NOMO-1 treated with DMSO at 0.1 percent for 48 hours (cell line): Measurements from ENCODE around the gene FNTB.
A peak's percentile ranks its signal among the peaks of the same experiment; 100 is the strongest.

ENCODE experiments used
- DNase-seq: peaks from one replicate; lab custom pipeline; 2025; ENCODE audit not compliant: unreplicated experiment; lab: John Stamatoyannopoulos, UW

Gene FNTB

DNA sequence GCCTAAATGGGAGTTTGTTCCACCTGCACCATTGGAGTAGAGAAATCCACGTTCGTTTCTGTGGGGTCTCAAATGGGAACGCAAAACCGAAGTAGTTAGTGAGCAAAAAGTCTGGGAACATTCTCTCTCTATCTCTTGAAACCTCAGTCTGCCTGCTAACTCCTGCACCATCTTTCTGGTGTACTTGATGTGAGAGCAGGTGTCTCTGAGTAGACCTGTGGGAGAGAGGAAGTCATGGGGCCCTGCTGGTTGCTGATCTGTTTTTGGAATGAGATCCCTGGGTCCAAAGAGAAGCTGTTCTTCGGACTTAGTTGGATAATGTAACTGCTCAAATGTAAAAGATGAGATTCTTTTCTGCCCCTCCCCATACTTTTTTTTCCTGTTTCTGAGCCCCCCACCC lies 58.3 kb downstream of the FNTB start:
- peak; percentile 25 for DNase-seq

DNA sequence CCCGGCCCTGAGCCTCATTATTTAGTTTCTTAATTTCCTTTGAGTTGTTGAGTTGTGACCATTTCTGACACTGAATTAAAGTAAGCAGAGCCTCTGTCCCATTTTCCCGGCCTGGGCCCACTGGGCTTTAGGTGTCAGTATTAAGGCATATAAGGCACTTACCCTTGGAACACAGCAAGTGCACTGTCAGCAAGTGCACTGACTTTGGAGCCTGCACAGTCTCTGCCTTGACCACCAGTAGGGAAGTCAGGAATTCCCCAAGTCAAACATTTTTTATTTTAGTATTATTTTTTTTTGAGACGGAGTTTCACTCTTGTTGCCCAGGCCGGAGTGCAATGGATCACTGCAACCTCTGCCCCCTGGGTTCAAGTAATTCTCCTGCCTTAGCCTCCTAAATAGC lies 59.0 kb downstream of the FNTB start:
- DNase-seq = no peak

DNA sequence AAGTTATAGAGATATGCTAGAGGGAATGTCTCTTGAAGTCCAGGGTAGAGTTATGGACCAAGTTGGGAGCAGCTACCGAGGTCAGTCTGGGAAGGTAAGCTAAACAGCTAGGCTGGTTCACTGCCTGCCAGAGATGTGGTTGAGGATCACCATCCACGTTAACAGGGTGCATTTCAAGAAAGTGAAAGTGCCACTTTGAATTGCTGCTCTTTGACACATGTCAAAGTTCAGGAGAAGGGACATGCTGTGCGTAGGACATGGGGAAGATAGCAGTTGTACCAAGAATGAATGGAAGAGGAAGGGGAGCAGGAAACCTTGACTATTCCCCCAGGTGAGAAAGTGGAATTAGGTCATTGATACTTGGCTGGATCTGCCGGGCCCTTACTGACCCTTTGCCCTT lies 66.1 kb downstream of the FNTB start:
- DNase-seq = no peak

DNA sequence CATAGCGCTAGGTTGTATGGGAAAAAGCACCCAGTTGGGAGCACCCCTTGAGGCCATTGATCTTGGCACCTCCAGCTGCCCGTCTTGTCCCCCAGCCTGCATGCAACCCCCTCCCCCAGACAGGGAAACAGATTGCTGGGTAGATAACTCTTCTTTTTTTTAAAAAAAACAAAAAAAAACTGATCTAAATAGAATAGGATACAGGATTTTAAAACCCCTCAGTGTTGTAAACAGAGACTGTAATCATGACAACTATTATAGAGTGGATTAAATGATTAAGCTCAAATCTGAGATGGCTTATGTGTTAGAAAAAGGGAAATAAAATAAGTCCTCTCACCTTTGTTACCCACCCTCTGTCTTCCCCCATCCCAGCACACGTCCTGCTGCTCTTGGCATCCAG lies 66.8 kb downstream of the FNTB start:
- DNase-seq = no peak

DNA sequence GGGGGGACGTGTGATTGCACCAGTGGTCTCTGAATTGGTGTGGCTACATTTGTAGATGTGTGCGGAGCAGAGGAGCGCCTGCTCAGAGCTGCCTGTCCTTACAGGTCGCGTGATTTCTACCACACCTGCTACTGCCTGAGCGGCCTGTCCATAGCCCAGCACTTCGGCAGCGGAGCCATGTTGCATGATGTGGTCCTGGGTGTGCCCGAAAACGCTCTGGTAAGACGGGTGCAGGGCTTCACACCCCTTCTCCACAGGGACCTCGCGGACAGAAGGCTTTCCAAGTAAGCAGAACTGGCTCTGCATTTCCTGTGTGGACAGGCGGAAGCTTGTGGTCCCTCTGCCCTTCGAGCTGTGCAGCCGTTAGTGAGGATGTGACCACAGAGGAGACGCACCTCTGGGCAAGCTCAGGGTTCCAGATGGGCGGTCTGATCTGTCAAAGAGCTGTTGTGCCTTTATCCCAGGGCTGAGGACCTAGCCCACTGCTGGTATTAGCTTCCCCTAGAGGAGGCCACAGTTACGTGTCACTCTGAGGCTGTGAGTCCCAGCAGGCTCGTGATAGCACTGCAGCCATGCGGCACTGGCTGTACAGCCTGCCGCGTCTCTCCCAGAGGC lies 67.9 kb downstream of the FNTB start:
- peak; percentile 79 for DNase-seq

DNA sequence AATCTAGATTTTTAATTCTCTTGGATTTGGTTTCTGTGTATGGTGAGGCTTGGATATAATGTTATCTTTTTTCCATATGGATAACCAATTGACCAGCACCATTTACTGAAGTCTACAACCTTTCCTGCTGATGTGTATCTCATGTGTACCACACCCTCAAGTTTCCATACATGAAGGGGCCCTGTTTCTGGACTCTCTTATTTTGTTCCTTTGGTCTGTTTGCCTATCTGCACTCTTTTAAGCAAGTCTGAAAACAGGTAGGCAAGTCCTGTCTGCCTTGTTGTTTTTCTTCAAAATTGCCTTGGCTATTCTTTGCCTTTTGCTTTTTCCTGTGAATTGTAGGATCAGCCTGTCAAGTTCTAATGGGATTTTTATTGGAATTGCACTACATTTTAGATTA lies 71.0 kb downstream of the FNTB start:
- DNase-seq = no peak

DNA sequence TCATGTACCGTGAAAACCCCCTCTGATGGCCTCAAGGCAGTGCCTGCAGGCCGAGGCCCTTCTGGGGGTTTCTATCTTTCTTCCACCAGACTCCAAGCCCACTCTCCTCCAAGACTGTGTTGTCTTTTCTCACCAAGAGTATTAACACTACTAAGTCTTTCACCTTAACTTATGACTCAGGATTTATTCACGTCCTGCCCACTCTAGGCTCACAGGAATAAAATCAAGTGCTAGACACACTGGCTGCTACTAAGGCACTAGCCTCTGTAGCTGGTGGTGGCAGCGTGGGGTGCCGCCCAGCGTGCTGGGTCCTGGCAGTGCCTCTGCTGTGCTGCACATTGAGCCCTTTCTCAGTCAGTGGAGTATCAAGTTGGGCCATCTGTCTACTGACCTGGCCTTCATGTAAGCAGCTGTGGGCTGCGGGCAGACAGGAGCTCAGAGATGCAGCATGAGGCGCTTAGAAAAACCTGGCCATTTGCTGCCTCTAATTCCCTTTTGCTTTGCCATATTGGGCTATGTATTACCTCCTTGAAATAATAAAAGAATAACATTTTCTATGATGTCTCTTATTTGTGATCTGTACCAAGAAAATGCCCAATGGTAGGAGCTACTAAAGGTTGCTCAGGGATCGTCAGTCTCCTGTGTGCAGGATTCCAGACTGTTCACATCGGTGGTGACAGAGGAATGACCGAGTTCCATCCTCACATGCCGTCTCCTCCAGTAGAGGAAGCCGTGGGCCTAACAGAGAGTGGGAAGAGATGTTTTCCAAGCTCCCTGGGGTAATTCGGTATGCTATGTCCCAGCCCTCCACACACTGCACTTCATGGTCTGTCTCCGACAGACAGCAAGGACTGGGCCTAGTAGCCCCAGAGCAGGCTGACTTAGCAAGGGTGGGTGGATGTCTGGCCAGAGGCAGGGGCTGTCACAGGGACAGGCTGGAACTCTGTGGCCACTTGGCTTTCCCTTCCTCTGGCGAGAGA lies 75.7 kb downstream of the FNTB start:
- DNase-seq = no peak

DNA sequence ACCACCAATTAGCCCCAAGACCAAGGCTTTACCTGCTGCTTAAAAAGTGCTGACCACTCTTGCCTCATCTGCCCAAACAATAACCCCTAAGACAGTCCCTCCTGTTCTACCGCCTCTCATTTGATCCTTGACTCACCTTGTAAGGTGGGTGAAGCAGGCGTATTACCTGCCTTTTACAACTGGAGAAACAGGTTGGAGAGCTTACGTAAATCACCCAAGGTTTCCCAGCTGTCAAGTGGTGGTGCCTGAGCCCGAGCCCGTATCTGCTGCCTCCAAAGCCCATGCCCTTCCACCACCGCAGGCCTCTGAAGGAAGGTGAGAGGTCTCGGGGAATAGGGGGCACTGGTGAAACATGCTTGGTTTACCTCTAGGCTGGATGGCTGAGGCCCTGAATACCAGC lies 79.0 kb downstream of the FNTB start:
- DNase-seq = no peak

DNA sequence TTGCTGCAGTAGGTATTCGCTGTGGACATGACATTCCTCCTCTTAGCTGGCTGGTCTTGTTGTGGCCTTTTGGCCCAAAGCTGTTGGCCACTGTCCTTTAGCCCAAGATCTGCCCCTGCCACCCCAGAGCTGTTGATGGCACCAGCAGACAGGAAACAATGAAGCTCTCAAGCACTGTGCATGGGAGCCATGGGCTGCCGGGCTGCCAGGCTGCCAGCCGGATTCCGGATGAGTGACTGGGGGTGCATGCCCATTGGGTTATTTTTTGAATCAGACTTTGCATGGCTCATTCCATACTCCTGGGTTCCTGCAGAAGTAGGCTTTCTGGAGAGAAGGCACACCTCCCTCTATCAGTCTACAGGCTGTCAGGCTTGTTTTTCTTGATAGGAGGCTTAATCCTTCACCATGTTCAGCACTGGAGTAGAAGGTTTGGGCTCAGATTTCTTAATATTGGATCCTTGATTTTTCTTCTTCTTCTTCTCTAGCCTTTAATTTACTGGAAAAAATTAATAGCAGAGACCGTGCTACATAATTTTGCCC lies 83.2 kb downstream of the FNTB start:
- DNase-seq = no peak

DNA sequence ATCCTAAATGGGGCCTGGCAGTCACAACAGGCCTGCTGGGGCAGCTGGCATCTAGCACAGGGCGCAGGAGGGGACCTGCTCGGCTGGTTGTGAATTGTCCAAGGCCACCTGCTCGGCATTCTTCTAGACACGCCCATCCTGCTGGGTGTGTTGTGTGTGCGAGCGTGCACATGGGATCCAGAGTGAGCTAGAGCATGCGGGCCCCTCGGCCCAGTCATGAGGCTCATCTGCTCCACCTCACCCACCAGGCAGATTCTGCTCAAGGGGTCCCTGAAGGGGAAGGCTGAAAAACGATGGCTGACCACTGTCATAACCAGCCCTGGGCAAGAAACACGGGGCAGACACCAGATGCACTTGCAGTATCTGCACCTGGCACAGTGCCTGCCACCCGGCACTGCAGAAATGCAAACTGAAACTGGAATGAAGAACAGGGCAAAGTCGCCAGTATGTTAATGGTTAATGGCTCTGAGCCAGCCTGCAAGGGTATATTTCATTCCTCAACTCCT lies 83.8 kb downstream of the FNTB start:
- no peak for DNase-seq

DNA sequence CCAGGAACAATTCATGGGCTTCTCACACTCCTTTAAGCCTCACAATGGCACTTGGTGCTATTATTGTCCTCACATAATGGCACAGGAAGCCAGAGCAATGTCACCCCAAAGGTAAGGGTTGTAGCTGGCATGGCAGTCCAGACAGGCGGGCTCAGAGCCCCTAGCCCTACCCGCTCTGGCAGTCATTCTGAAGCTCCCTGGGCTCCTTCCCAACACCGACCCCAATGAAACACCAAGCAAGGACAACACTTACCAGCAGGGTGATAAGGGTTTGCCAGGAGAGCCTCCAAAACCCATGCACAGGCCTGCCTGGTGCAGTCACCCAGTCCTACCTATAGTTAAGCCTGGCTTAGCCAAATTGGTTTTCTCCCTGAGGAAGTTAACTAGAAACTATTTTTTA lies 84.8 kb downstream of the FNTB start:
- no peak for DNase-seq

DNA sequence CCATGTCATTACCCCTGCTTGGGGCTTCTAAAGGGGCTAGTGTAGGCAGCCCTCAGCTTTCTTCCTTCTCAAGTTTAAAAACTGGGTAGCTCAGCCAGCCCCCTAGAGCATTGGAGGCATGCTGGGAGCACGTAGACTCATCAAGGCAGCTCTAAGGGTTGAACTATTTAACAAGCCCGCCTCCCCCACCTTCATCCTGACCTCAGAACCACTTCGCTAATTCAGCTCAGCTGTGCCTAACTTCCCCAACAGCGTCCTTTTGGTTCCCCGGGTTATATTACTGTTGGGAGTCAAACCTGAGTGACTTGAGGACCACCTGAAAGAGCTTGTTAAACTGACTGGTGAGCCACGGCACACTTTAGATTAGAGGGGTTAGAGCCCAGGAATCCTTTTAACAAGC lies 85.6 kb downstream of the FNTB start:
- DNase-seq = no peak

DNA sequence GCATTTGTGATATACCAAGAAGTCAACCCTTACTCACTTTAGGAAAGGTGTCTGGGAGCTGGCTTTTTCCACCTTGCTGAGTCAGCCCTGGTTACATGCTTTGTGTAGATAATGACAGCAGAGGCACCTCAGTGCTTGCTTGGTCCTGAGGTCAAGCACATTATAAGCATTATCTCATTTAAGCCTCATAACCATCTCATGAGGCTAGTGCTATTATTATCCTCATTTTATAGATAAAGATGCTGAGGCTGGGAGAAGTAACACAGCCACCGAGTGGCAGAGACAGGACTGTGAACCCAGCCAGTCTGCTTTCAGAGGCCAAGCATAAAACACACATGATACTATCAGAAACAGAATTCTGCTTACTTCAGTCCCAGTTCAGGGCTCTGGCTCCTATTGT lies 86.2 kb downstream of the FNTB start:
- no peak for DNase-seq

DNA sequence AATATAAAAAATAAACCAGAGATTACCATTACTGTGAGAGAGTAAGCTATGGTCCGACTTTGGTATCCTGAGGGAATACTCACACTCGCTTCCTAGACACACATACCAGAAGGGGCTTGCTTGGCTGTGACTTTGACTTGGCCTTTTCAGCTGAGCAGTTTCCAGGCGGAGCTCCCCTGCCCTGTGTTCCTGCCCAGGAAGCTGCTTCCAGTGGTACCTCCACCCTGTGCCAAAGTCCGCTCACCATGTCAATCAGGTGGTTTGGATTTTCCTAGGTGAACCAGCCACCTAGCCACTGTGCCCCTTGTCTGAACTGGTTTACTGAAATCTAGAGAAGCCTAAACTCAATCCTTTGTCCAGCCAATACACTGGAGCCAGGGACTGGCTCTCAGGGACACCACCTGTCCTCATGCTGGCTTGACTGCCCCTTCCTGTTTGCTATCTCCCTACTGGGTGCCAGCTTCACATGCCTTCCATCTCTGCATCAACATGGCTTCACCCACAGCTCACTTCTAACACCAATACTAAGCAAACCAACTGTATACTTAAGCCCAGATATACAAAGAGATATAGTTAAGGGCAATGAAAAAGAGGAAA lies 87.0 kb downstream of the FNTB start:
- no peak for DNase-seq

DNA sequence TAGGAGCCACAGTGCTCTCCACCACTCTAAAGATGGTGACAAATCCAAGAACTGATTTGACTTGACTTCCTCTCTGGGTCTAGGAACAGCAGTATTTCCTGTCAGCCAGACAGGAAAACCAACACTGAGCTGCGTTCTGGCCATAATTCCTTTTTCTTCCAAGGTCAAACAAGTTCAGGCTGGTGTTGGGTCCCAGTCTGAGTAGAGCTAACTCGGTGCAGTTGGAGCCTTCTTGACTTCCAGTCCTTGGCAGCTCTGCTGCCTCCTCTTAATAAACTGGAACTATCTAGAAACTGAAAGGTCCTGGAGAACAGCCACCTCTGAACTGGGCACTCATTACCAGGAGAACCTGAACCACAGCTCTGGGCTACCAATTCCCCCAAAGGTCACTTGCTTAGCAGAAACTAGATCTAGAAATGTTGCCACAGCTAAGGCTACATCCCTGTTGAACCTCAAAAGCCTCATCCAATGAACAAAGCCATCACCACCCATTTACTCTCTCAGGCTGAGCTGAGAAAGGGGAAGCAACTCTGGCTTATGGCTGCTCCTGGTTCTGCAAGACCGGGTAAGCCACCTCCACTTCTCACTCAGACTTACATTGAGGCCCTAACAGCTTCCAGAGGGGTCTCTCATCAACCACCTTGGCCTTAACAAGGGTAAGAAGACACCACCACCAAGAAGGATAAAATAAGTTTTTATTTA lies 87.9 kb downstream of the FNTB start:
- peak; percentile 70 for DNase-seq

DNA sequence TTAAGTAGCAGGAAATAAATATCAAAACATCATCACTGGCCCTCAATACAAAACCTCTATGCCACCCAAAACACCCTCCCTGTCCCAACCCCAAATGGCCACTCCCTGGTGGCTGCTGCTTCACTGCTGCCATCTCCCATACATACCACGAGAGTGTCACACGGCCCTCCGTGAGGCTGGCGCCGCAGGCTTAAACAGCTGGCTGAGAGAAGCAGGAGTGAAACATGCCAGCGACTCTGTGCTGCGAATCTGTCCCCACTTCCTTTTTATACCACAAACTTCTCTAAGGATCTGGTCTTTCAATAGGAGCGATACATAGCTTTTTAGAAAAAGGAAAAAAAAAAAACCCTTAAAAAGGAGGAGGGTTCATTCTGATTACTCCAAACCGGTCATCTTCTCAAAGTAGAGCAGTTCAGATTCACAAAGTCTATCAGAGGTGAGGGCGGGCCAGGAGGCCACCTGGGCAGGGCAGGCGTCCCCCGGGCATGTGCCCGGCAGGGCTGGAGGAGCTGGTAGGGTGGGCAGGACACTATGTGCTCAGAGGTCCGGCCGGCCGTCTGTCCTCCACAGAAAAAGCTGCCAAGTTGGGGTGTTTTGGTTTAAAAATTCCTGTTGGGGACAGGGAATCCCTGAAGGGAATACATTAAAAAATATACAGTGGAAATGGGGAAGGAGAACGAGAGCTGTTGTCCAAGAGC lies 89.1 kb downstream of the FNTB start:
- DNase-seq = no peak

DNA sequence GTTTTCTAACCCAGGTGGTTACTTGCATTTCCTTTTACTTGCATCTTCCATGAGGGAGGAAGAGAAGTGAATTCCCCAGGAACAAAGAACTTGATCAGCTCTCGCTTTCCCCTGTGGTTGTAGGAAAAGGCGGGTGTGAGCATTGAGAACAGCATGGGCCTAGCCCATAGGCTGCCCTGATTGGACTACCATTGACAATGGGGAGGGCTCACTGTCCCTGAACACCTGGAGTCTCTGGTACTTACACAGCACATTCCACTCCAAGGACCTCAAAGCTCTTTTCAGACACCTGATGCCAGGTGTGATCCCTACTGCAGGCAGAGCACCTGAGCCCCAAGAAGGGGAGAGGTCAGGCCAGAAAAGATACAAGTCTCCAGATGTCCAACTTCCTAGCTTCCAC lies 90.6 kb downstream of the FNTB start:
- DNase-seq = no peak

DNA sequence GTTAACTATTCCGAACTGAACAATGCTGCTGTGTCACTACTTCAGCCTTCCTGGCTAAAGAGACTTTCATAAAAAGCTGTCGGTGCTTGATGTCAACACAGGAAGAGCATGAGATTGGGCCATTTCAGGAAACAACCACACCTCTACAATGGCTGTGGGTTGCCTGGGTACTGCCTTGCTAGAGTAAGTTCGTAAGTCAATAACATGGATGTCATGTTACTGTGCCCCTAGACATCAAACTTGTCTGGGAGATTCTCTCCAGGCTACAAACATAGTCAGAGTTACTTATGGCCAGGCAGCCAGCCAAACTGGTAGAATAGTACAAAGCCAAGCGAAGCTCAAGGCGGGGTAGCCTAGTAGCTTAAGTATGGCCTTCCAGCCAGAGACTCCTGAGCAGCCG lies 92.5 kb downstream of the FNTB start:
- peak; percentile 14 for DNase-seq

DNA sequence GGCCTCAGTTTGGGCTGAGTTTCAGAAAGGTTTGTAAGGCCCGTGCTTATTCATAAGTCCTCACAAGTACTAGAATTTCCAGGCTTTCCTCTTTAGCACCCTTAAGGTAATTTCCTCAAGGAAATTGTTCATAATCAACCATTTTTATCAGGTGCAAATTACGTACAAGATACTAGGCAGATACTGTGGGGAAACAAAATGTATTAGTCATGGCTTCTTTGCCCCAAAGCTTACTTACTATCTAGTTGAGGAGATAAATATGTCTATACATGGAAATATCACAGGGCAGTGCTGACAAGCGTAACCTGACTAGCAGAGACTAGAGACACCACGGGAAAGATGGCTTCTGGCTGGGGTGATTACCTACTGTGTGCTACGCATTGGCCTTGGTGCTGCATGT lies 93.1 kb downstream of the FNTB start:
- DNase-seq = no peak

DNA sequence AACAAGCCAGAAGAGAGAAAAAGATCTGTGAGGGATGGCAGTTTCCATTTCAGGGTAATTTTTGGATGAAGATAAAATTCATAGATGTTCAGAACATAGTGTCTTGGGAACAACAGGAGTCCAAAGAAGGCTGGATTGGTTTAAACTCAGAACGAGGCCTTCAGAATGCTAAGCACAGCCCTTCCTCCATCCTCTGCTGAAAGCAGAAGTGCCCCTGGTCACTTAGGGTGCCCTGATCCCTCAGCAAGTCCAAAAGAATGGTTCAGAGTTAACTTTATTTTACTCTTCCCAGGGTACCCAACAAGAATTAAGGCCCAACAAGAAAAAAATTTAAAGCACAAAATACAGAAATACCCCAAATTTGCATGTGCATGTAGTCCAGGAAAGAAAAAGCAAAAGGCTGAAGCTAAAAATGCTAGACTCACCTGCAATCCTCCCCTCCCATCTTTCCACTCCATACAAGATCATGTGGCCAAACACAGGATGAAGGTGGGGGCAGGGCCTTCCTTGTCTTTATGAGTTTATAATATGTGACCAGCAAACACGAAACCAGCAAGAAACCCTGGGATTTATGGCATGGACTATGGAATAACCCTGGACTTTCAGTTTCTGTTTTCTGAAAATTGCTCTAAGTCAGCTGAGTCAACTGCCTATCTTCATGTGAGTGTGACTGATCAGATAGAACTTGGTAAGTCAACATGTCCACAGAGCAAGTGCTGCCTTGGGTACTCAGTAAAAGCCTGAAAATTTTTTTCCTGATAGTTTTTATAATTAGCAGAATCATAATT lies 94.5 kb downstream of the FNTB start:
- DNase-seq = no peak
